ENCODE measurements around the gene UBE2F. TPM values are rescaled to one million over a fixed set of nuclear protein-coding genes. Genes with fewer than 3 reads are reported as not detected.

Gene UBE2F
- polyA plus RNA-seq, 2 of the 4 experiments (the other 2 are of a cell fraction): 49.7 to 81.1 TPM

GRCh38 chr2:238039985-238040384, 73.2 kb downstream of the UBE2F start (continued):
- no peak for TF ChIP-seq POLR2AphosphoS2 (conservative IDR thresholded peaks at IDR 0.05; ENCODE audit: low read length)
- no peak for TF ChIP-seq BHLHE40 (IDR thresholded peaks at IDR 0.05; ENCODE audit: low read depth, low read length)
- TF ChIP-seq NR3C1 (IDR thresholded peaks at IDR 0.05): no peak
- no peak for TF ChIP-seq HOXB5 (CRISPR knock-in tag; IDR thresholded peaks at IDR 0.05)
- no peak for TF ChIP-seq BCL3 (IDR thresholded peaks at IDR 0.05)
- TF ChIP-seq MYC (IDR thresholded peaks at IDR 0.05; ENCODE audit: borderline replicate concordance, low read length): no peak

GRCh38 chr2:238040918-238041317, 74.1 kb downstream of the UBE2F start:
- ChIA-PET CTCF (no interaction called here), POLR2A (no interaction called here)
- WGBS (ENCODE audit: missing lambda C conversion rate): 88% methylated on average over 9 of the region's 9 CpGs
- FAIRE-seq (no peak), DNase-seq (ENCODE audit: low read depth in 1 of 2, low spot score in 1 of 2) (no peak), ATAC-seq (no peak)
- no peaks in the 10 kb centered on the region for H3K4me1 ChIP-seq
- no peak overlapping the region for H3K4me3 ChIP-seq
- H3K4me2 ChIP-seq: no peak overlapping the region
- H3K9me3 ChIP-seq: no peaks in the 10 kb centered on the region
- H3K27ac ChIP-seq: no peak overlapping the region
- TF ChIP-seq RFX5 (IDR thresholded peaks at IDR 0.05) (no peak), HOXB13 (CRISPR knock-in tag; IDR thresholded peaks at IDR 0.05; ENCODE audit: low read depth) (no peak), MYC (IDR thresholded peaks at IDR 0.05; ENCODE audit: borderline replicate concordance, low read length) (no peak)

- Histone ChIP-seq H3K4me1 (no peaks in the 10 kb centered on the region), H3K27ac (no peak overlapping the region), H3K9me3 (no peaks in the 10 kb centered on the region), H3K4me2 (no peak overlapping the region), H3K4me3 (no peak overlapping the region)
- WGBS (ENCODE audit: missing lambda C conversion rate): 92% methylated on average over 5 of the region's 5 CpGs
- POLR2A ChIA-PET: no interaction called here
- ATAC-seq (no peak), DNase-seq (ENCODE audit: low read depth in 1 of 2, low spot score in 1 of 2) (no peak), FAIRE-seq (no peak)
- CTCF ChIA-PET: interaction anchor here (0.6 to 1.5 kb wide), 3 partner anchors 13 to 115 kb away, joined by 3 to 4 read pairs (median 3); no protein-coding TSS in a partner anchor
- TF ChIP-seq NFE2L2 (conservative IDR thresholded peaks at IDR 0.05; ENCODE audit: low read length): no peak
- TF ChIP-seq TFCP2L1 (CRISPR knock-in tag; IDR thresholded peaks at IDR 0.05): no peak
- TF ChIP-seq CBX2 (IDR thresholded peaks at IDR 0.05; ENCODE audit: borderline replicate concordance, low read depth): no peak
- TF ChIP-seq FOSL2 (IDR thresholded peaks at IDR 0.05): no peak
- no peak for TF ChIP-seq FOSL2 (CRISPR knock-in tag; IDR thresholded peaks at IDR 0.05)
- no peak for TF ChIP-seq BHLHE40 (IDR thresholded peaks at IDR 0.05; ENCODE audit: low read depth, low read length)
- TF ChIP-seq SREBF2 (IDR thresholded peaks at IDR 0.05): no peak
- no peak for TF ChIP-seq MAZ (IDR thresholded peaks at IDR 0.05; ENCODE audit: borderline replicate concordance, low read depth, low read length)
- no peak for TF ChIP-seq FOSB (CRISPR knock-in tag; IDR thresholded peaks at IDR 0.05)
- no peak for TF ChIP-seq HDAC2 (IDR thresholded peaks at IDR 0.05)
- no peak for TF ChIP-seq ATOH8 (CRISPR knock-in tag; IDR thresholded peaks at IDR 0.05; ENCODE audit: low read depth)
- TF ChIP-seq GATA3 (IDR thresholded peaks at IDR 0.05; ENCODE audit: borderline replicate concordance): no peak
- no peak for TF ChIP-seq ZSCAN20 (CRISPR knock-in tag; IDR thresholded peaks at IDR 0.05)
Measured at GRCh38 chr2:238042090-238042489, 75.3 kb downstream of the UBE2F start.

- Histone ChIP-seq H3K9me3 (no peaks in the 10 kb centered on the region), H3K4me2 (no peak overlapping the region), H3K4me1 (no peaks in the 10 kb centered on the region), H3K4me3 (no peak overlapping the region), H3K27ac (no peak overlapping the region)
- POLR2A ChIA-PET: no interaction called here
- no peak for TF ChIP-seq EP300 (IDR thresholded peaks at IDR 0.05)
- TF ChIP-seq CHD4 (IDR thresholded peaks at IDR 0.05; ENCODE audit: borderline replicate concordance): no peak
- TF ChIP-seq RAD21 (conservative IDR thresholded peaks at IDR 0.05 in 1 of 2, IDR thresholded peaks at IDR 0.05 in 1 of 2): no peak
- no peak for TF ChIP-seq MAFK (IDR thresholded peaks at IDR 0.05; ENCODE audit: partially characterized antibody)
- no peak for TF ChIP-seq PBX3 (IDR thresholded peaks at IDR 0.05)
- TF ChIP-seq TFCP2L1 (CRISPR knock-in tag; IDR thresholded peaks at IDR 0.05): no peak
- no peak for TF ChIP-seq BCL3 (IDR thresholded peaks at IDR 0.05)
- no peak for TF ChIP-seq RARB (CRISPR knock-in tag; IDR thresholded peaks at IDR 0.05)
- no peak for TF ChIP-seq NR3C1 (IDR thresholded peaks at IDR 0.05)
- TF ChIP-seq ZNF302 (CRISPR knock-in tag; IDR thresholded peaks at IDR 0.05): no peak
- ATAC-seq: no peak
- CTCF ChIA-PET: interaction anchor here (1.5 to 1.7 kb wide), 2 partner anchors 13 to 14 kb away, joined by 4 to 5 read pairs; no protein-coding TSS in a partner anchor
- DNase-seq (ENCODE audit: low read depth in 1 of 2, low spot score in 1 of 2): no peak
- 84% methylated on average over 6 of the region's 6 CpGs for WGBS (ENCODE audit: missing lambda C conversion rate)
- FAIRE-seq: no peak
Measured at GRCh38 chr2:238042849-238043584, 76.2 kb downstream of the UBE2F start.

Measured in A549 (cell line).